Fibroblast of lung (primary cell): ENCODE results near the gene IQSEC3.

Experiments used
- EZH2 ChIP-seq: IDR thresholded peaks from 2 replicates; pipeline ENCODE4 v1.5.1; 2012; ENCODE audit warnings: low read length, control low read depth, mild to moderate bottlenecking; ENCODE audit errors: missing control alignments
- TF ChIP-seq, protein P1 (sequence below), 2 donors: IDR thresholded peaks in 1 of 2; conservative IDR thresholded peaks in 1 of 2; 1 replicate in 1 of 2; 2 replicates in 1 of 2; pipeline ENCODE4 v1.5.1; 2011 to 2012; ENCODE audit warnings: low read length in 2 of 2, control low read depth in 1 of 2, inconsistent platforms in 1 of 2, low read depth in 1 of 2, mild to moderate bottlenecking in 1 of 2

DNA sequence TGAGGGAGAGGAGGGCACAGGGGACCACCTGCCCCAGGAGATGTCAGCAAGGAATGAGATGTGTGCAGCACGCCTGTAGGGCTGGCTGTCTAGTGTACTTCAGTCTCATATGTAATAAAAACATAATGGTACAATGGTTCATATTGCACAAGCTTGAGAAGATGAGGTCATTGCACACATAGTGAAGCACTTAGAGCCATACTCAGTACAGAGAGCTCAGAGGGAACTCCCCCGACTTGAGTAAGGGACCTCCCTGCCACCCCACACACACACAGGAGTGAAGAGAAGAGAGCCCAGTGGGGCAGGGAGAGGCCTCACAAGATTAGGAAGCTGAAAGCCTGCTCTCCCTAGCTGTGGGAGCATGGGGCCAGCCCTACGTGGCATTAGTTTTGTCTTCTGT, 85.9 kb downstream of the IQSEC3 start:
- TF ChIP-seq, protein P1, sequence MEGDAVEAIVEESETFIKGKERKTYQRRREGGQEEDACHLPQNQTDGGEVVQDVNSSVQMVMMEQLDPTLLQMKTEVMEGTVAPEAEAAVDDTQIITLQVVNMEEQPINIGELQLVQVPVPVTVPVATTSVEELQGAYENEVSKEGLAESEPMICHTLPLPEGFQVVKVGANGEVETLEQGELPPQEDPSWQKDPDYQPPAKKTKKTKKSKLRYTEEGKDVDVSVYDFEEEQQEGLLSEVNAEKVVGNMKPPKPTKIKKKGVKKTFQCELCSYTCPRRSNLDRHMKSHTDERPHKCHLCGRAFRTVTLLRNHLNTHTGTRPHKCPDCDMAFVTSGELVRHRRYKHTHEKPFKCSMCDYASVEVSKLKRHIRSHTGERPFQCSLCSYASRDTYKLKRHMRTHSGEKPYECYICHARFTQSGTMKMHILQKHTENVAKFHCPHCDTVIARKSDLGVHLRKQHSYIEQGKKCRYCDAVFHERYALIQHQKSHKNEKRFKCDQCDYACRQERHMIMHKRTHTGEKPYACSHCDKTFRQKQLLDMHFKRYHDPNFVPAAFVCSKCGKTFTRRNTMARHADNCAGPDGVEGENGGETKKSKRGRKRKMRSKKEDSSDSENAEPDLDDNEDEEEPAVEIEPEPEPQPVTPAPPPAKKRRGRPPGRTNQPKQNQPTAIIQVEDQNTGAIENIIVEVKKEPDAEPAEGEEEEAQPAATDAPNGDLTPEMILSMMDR (conservative IDR thresholded peaks at IDR 0.05 in 1 of 2, IDR thresholded peaks at IDR 0.05 in 1 of 2; ENCODE audit: low read depth in 1 of 2, low read length in 2 of 2) = no peak
- no peak for TF ChIP-seq EZH2
